GM12878 (cell line): Measurements from ENCODE around the gene BIN1. TPM values are rescaled to one million over a fixed set of nuclear protein-coding genes. Genes with fewer than 3 reads are reported as not detected.
A peak's percentile ranks its signal among the peaks of the same experiment; 100 is the strongest.

ENCODE experiments used
- ATAC-seq: fragments of 200-7000 bp; cut with Tn5 transposase; 3 replicates; pipeline ENCODE4 v1.9.1; 2020; ENCODE audit warnings: mild to moderate bottlenecking, moderate library complexity
- BruUV-seq: library from RNA; stranded (reverse); fragments of 400-500 nt; replicated peaks from 2 replicates; lab custom pipeline; 2021; lab: Mats Ljungman, UMichigan
- CTCF ChIA-PET: fragments of 300-600 bp; sonication (Branson Sonifier 250); formaldehyde crosslinking; extraction: SDS; loops from one replicate; lab custom pipeline; 2021; ENCODE audit warnings: inconsistent platforms; lab: Yijun Ruan, JAX
- POLR2A ChIA-PET: fragments of 350-600 bp; formaldehyde crosslinking; extraction: SDS; loops from one replicate; lab custom pipeline; 2021; ENCODE audit warnings: inconsistent platforms; lab: Charles Lee
- RAD21 ChIA-PET: fragments of 300-600 bp; sonication (Branson Sonifier 250); formaldehyde crosslinking; loops from one replicate; lab custom pipeline; 2023; ENCODE audit warnings: antibody characterized with exemption; ENCODE audit not compliant: unreplicated experiment; lab: Charles Lee
- SMC1A ChIA-PET: fragments of 300-600 bp; sonication (Branson Sonifier 250); formaldehyde crosslinking; loops from one replicate; lab custom pipeline; 2023; ENCODE audit not compliant: unreplicated experiment, uncharacterized antibody; lab: Charles Lee
- DNase-seq: peaks from one replicate; pipeline ENCODE4 v3.0.0-alpha.2; 2011; ENCODE audit warnings: low read depth, low spot score
- FAIRE-seq: peaks from 3 replicates; lab custom pipeline; 2011; peaks lifted over from hg19 to GRCh38; lab: Jason Lieb, UNC
- H2AFZ ChIP-seq: 2 replicates; pipeline ENCODE4 v1.6.0; 2011; ENCODE audit warnings: low read depth, low read length, control low read depth; ENCODE audit not compliant: control insufficient read depth
- H3K27ac ChIP-seq: 2 replicates; pipeline ENCODE4 v1.5.1; 2011; ENCODE audit warnings: control low read depth; ENCODE audit not compliant: control insufficient read depth, insufficient read depth
- H3K27me3 ChIP-seq, 2 experiments: replicated peaks in 1 of 2; 2 replicates each; pipeline versions ENCODE4 v1.6.0 to v1.6.1; 2011; ENCODE audit warnings: low read length in 1 of 2; ENCODE audit not compliant: control insufficient read depth in 2 of 2, insufficient read depth in 2 of 2
- H3K36me3 ChIP-seq, 2 experiments: 2 replicates each; pipeline ENCODE4 v1.5.1; 2011; ENCODE audit warnings: low read length in 1 of 2; ENCODE audit not compliant: control insufficient read depth in 2 of 2, insufficient read depth in 2 of 2
- H3K4me1 ChIP-seq: 2 replicates; pipeline ENCODE4 v1.6.1; 2011; ENCODE audit warnings: mild to moderate bottlenecking, low read length, moderate library complexity, mixed read lengths; ENCODE audit not compliant: control insufficient read depth, insufficient read depth
- H3K4me2 ChIP-seq: 2 replicates; pipeline ENCODE4 v1.6.0; 2011; ENCODE audit warnings: control low read depth; ENCODE audit not compliant: control insufficient read depth, insufficient read depth
- H3K4me3 ChIP-seq: fragments of 200-600 bp; sonication (generic); 2 replicates; pipeline ENCODE4 v1.5.1; 2016
- H3K79me2 ChIP-seq: 2 replicates; pipeline ENCODE4 v1.6.0; 2011; ENCODE audit warnings: low read length; ENCODE audit not compliant: control insufficient read depth, insufficient read depth
- H3K9ac ChIP-seq: 2 replicates; pipeline ENCODE4 v1.8.0; 2011; ENCODE audit warnings: low read length, control low read depth, mixed read lengths; ENCODE audit not compliant: control insufficient read depth, insufficient read depth
- H3K9me3 ChIP-seq: replicated peaks from 3 replicates; pipeline ENCODE4 v1.5.1; 2011; ENCODE audit warnings: mild to moderate bottlenecking, low read length; ENCODE audit not compliant: control insufficient read depth, insufficient read depth
- H4K20me1 ChIP-seq: 2 replicates; pipeline ENCODE4 v1.6.0; 2011; ENCODE audit not compliant: control insufficient read depth, insufficient read depth
- ATF3 ChIP-seq: IDR thresholded peaks from 2 replicates; pipeline ENCODE4 v1.6.1; 2011; ENCODE audit warnings: low read depth, mild to moderate bottlenecking, low read length, moderate library complexity, borderline replicate concordance; ENCODE audit errors: extremely low read depth
- EED ChIP-seq: sonication (generic); IDR thresholded peaks from 2 replicates; pipeline ENCODE4 v1.6.1; 2016; ENCODE audit warnings: antibody characterized with exemption, low read depth
- SP1 ChIP-seq: IDR thresholded peaks from one replicate; pipeline ENCODE4 v1.6.1; 2011; ENCODE audit warnings: low read depth, low read length
- SPI1 ChIP-seq: IDR thresholded peaks from 2 replicates; pipeline ENCODE4 v1.6.1; 2011; ENCODE audit warnings: low read depth, mild to moderate bottlenecking, low read length, moderate library complexity, borderline replicate concordance; ENCODE audit not compliant: insufficient read depth
- SREBF1 ChIP-seq: IDR thresholded peaks from 2 replicates; pipeline ENCODE4 v1.6.1; 2012; ENCODE audit warnings: mild to moderate bottlenecking, low read length
- USF1 ChIP-seq: IDR thresholded peaks from 2 replicates; pipeline ENCODE4 v1.6.1; 2011; ENCODE audit warnings: borderline replicate concordance, low read depth, mild to moderate bottlenecking, moderate library complexity, mixed read lengths, low read length; ENCODE audit not compliant: insufficient read depth; ENCODE audit errors: extremely low read length
- YBX1 ChIP-seq: fragments of 450-650 bp; IDR thresholded peaks from 2 replicates; pipeline ENCODE4 v1.6.1; 2016; ENCODE audit warnings: antibody characterized with exemption
- ZBED1 ChIP-seq: IDR thresholded peaks from 2 replicates; pipeline ENCODE4 v1.6.1; 2016; ENCODE audit warnings: borderline replicate concordance
- WGBS: methylation state at CpG from one replicate; pipeline ENCODE4 v1.1.6; 2016; ENCODE audit warnings: low lambda C conversion rate; ENCODE audit not compliant: insufficient replicate concordance, insufficient coverage; ENCODE audit errors: missing lambda C conversion rate; 5-methylcytosine and 5-hydroxymethylcytosine counted together
- in situ Hi-C: fragments of 300-500 bp; cut with MboI; formaldehyde crosslinking; loops from 9 replicates; pipeline ENCODE4 v1.14.3; 2018; ENCODE audit warnings: mixed read lengths
- intact Hi-C: fragments of 100-400 bp; cut with micrococcal nuclease; formaldehyde crosslinking; loops from one replicate; pipeline ENCODE4 v1.14.2; 2022; ENCODE audit not compliant: unreplicated experiment
- polyA plus RNA-seq, 11 experiments: library from polyadenylated mRNA; depleted of rRNA in 4 of 11; unstranded in 6 of 11; stranded (reverse) in 5 of 11; fragments of >200 nt; fragmentation: Nextera tagmentation in 4 of 11; fragmentation: Illumina TruSeq in 1 of 11; extraction: Ambion mirVana in 4 of 11; extraction: Trizol in 1 of 11; gene quantifications; 1 replicate in 1 of 11; 2 replicates in 10 of 11; pipeline versions ENCODE4 v1.2.1 to v1.2.3, GENCODE V29; 2011 to 2016; ENCODE audit warnings: inconsistent platforms in 2 of 11, missing spikeins in 2 of 11, low read depth in 1 of 11
- total RNA-seq, 4 experiments: library from RNA; depleted of rRNA in 3 of 4; stranded (reverse); fragments of >200 nt in 3 of 4; fragmentation: Illumina TruSeq in 1 of 4; extraction: Trizol in 1 of 4; gene quantifications; 2 replicates each; pipeline versions ENCODE4 v1.2.1 to v1.2.3, GENCODE V29; 2013 to 2021

The BIN1 gene
- total and polyA plus RNA-seq, 10 of the 15 experiments (the other 5 are each of a cell fraction or from before 2014, with no cell fraction given), result 0.32 to 21.3 (median 11.2) TPM

- H3K27ac ChIP-seq, result no peak overlapping the region
- ATAC-seq (peak; percentile 48), FAIRE-seq (no peak), DNase-seq (no peak)
- H3K79me2 ChIP-seq, result no peaks in the 10 kb centered on the region
- ChIA-PET POLR2A (interaction anchor here (2.0 kb wide), 1 partner anchor 9 kb away, joined by 5 read pairs; no protein-coding TSS in a partner anchor), CTCF (interaction anchor here (1.7 kb wide), 1 partner anchor 11 kb away, joined by 7 read pairs; no protein-coding TSS in a partner anchor), SMC1A (interaction anchor here (3.6 kb wide), 1 partner anchor 12 kb away, joined by 18 read pairs; no protein-coding TSS in a partner anchor), RAD21 (interaction anchor here (1.0 to 1.6 kb wide), 3 partner anchors 9 to 33 kb away, joined by 3 to 5 read pairs (median 4); partner anchors contain the start of gene BIN1)
- TF ChIP-seq ZBED1 (no peak), SPI1 (no peak), SREBF1 (no peak), SP1 (no peak), USF1 (no peak), YBX1 (no peak), EED (no peak), ATF3 (no peak)
- H3K4me3 ChIP-seq, result no peak overlapping the region
- no peak overlapping the region for H3K4me2 ChIP-seq
- no peaks in the 10 kb centered on the region for H3K9me3 ChIP-seq
- in situ Hi-C loops (no loop called here), intact Hi-C loops (no loop called here)
- no peaks in the 10 kb centered on the region for H4K20me1 ChIP-seq
- WGBS, result 72% methylated on average over 3 of the region's 3 CpGs
- no peaks in the 10 kb centered on the region for H3K27me3 ChIP-seq
- H3K36me3 ChIP-seq, result no peaks in the 10 kb centered on the region; a peak in 1 of 4 replicates
- H3K4me1 ChIP-seq, result peaks cover 4% of the 10 kb centered on the region; the same call in 1 of the 2 replicates
- BruUV-seq, result no TSS peak
- H2AFZ ChIP-seq, result no peak overlapping the region
- H3K9ac ChIP-seq, result no peak overlapping the region
Observed at GRCh38 chr2:127074358-127074757, 32.6 kb downstream of the BIN1 start.
